B cell (primary cell): ENCODE results near the gene ITGB3. TPM values are rescaled to one million over a fixed set of nuclear protein-coding genes. Genes with fewer than 3 reads are reported as not detected.

Source experiments
- ATAC-seq: fragments of 200-7000 bp; cut with Tn5 transposase; one replicate; pipeline ENCODE4 v1.10.0; 2021; ENCODE audit warnings: low read depth, mild to moderate bottlenecking, moderate number of reproducible peaks, moderate library complexity
- CTCF ChIA-PET: fragments of 350-600 bp; sonication (Branson Sonifier 250); formaldehyde crosslinking; loops from one replicate; lab custom pipeline; 2021; ENCODE audit warnings: antibody characterized with exemption, inconsistent platforms; lab: Charles Lee
- POLR2A ChIA-PET: fragments of 350-600 bp; sonication (Branson Sonifier 250); formaldehyde crosslinking; loops from one replicate; lab custom pipeline; 2021; ENCODE audit warnings: antibody characterized with exemption; lab: Charles Lee
- DNase-seq: peaks from one replicate; pipeline ENCODE4 v3.0.0; 2013
- H2AFZ ChIP-seq: 2 replicates; pipeline ENCODE4 v1.6.1; 2012; ENCODE audit warnings: mild to moderate bottlenecking, low read depth, low read length; ENCODE audit not compliant: insufficient read depth, poor library complexity, severe bottlenecking
- H3K27ac ChIP-seq, 2 donors: 1 replicate in 1 of 2; 2 replicates in 1 of 2; pipeline ENCODE4 v1.5.1; 2012 to 2013; ENCODE audit warnings: low read length in 2 of 2, mild to moderate bottlenecking in 2 of 2, moderate library complexity in 1 of 2
- H3K27me3 ChIP-seq, 4 experiments: fragments of 200-600 bp in 1 of 4; sonication (generic) in 1 of 4; replicated peaks in 1 of 4; 1 replicate in 2 of 4; 2 replicates in 2 of 4; pipeline versions ENCODE4 v1.6.1 to v1.7.0; 2013 to 2016; ENCODE audit warnings: low read length in 3 of 4, mild to moderate bottlenecking in 2 of 4, mixed read lengths in 1 of 4, moderate library complexity in 1 of 4; ENCODE audit not compliant: insufficient read depth in 4 of 4, control insufficient read depth in 3 of 4; ENCODE audit errors: control extremely low read depth in 1 of 4
- H3K36me3 ChIP-seq, 2 experiments: replicated peaks in 1 of 2; 1 replicate in 1 of 2; 2 replicates in 1 of 2; pipeline versions ENCODE4 v1.6.1 to v1.7.1; 2013; ENCODE audit warnings: low read length in 1 of 2; ENCODE audit not compliant: insufficient read depth in 2 of 2, control insufficient read depth in 1 of 2; ENCODE audit errors: control extremely low read depth in 1 of 2, extremely low read depth in 1 of 2
- H3K4me1 ChIP-seq, 2 donors: fragments of 200-600 bp in 1 of 2; sonication (generic) in 1 of 2; 1 replicate in 1 of 2; 2 replicates in 1 of 2; pipeline versions ENCODE4 v1.5.1 to v1.6.1; 2013 to 2017; ENCODE audit warnings: low read length in 2 of 2; ENCODE audit not compliant: control insufficient read depth in 2 of 2, insufficient read depth in 2 of 2
- H3K4me2 ChIP-seq: replicated peaks from 2 replicates; pipeline ENCODE3; 2012; ENCODE audit warnings: mild to moderate bottlenecking, low read depth, low read length; ENCODE audit not compliant: poor library complexity, severe bottlenecking
- H3K4me3 ChIP-seq, 5 experiments: fragments of 200-600 bp in 1 of 5; sonication (generic) in 1 of 5; 1 replicate in 3 of 5; 2 replicates in 2 of 5; pipeline versions ENCODE4 v1.5.1 to v1.7.0; 2011 to 2016; ENCODE audit warnings: low read length in 4 of 5, mild to moderate bottlenecking in 4 of 5, low read depth in 2 of 5, control low read depth in 1 of 5, moderate library complexity in 1 of 5; ENCODE audit not compliant: insufficient read depth in 1 of 5; ENCODE audit errors: control extremely low read depth in 1 of 5, extremely low read depth in 1 of 5
- H3K79me2 ChIP-seq: fragments of 200-600 bp; sonication (generic); one replicate; pipeline ENCODE4 v1.6.0; 2016; ENCODE audit warnings: low read length; ENCODE audit not compliant: control insufficient read depth, insufficient read depth
- H3K9ac ChIP-seq: fragments of 200-600 bp; sonication (generic); 2 replicates; pipeline ENCODE4 v1.6.1; 2017; ENCODE audit warnings: mild to moderate bottlenecking, low read length, moderate library complexity
- H3K9me3 ChIP-seq, 3 donors: one replicate each; pipeline versions ENCODE4 v1.6.1 to v1.7.1; 2013; ENCODE audit warnings: low read length in 2 of 3; ENCODE audit not compliant: control insufficient read depth in 2 of 3, insufficient read depth in 1 of 3; ENCODE audit errors: control extremely low read depth in 1 of 3
- H4K20me1 ChIP-seq: 2 replicates; pipeline ENCODE4 v1.6.0; 2012; ENCODE audit warnings: mild to moderate bottlenecking, low read length; ENCODE audit not compliant: insufficient read depth, control insufficient read depth, poor library complexity, severe bottlenecking
- H3K27ac Mint-ChIP-seq: one replicate; pipeline ENCODE4 v1.8.0; 2021; ENCODE audit warnings: mixed read lengths
- H3K27me3 Mint-ChIP-seq: one replicate; pipeline ENCODE4 v1.8.0; 2021; ENCODE audit warnings: mixed read lengths
- H3K4me1 Mint-ChIP-seq: one replicate; pipeline ENCODE4 v1.8.0; 2021; ENCODE audit warnings: mixed read lengths
- H3K4me3 Mint-ChIP-seq: one replicate; pipeline ENCODE4 v1.8.0; 2021; ENCODE audit warnings: mixed read lengths
- H3K9me3 Mint-ChIP-seq: one replicate; pipeline ENCODE4 v1.8.0; 2022; ENCODE audit warnings: mixed read lengths; ENCODE audit not compliant: insufficient read depth
- EZH2 ChIP-seq: IDR thresholded peaks from 2 replicates; pipeline ENCODE4 v1.6.1; 2012; ENCODE audit warnings: borderline replicate concordance, low read depth, mild to moderate bottlenecking, moderate library complexity, low read length; ENCODE audit not compliant: insufficient read depth, poor library complexity, severe bottlenecking
- WGBS: methylation state at CpG from one replicate; pipeline ENCODE4 v1.1.5; 2013; ENCODE audit warnings: missing lambda C conversion rate; ENCODE audit not compliant: insufficient coverage; 5-methylcytosine and 5-hydroxymethylcytosine counted together
- intact Hi-C: fragments of 100-400 bp; cut with micrococcal nuclease; formaldehyde crosslinking; loops from one replicate; pipeline ENCODE4 v1.10.0; 2022
- polyA plus RNA-seq: library from polyadenylated mRNA; depleted of rRNA; stranded (reverse); fragments of >200 nt; gene quantifications from 2 replicates; pipeline ENCODE4 v1.2.3, GENCODE V29; 2012
- total RNA-seq, 2 donors: library from RNA; stranded (reverse); fragments of 120-200 nt in 1 of 2; gene quantifications; 1 replicate in 1 of 2; 2 replicates in 1 of 2; pipeline versions ENCODE4 v1.2.3 to v1.2.4, GENCODE V29; 2013 to 2022
- TF ChIP-seq, protein P1 (sequence below): fragments of 200-600 bp; IDR thresholded peaks from one replicate; pipeline ENCODE4 v1.8.0; 2022; ENCODE audit warnings: antibody characterized with exemption, mild to moderate bottlenecking

Gene ITGB3
- total and polyA plus RNA-seq, 2 donors (not counting 1 experiment from before 2014, with no cell fraction given): 0.07 to 11.4 TPM

DNA sequence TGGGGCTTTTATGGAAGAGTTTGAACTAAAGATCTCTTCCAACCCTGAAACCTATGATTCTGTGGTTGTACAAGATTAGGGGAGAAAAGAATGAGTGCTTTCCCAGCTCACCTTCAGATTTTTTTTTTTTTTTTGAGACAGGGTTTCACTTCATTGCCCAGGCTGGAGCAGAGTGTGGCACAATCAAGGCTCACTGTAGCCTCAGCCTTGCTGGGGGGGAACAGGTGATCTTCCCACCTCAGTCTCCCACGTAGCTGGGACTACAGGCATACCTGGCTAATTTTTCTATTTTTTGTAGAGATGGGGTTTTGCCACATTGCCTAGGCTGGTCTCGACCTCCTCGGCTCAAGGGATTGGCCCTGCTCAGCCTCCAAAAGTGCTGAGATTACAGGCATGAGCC, 21.8 kb upstream of the ITGB3 start:
- peaks cover 22 to 23% of the 10 kb centered on the region in 2 donors for H3K4me1 ChIP-seq
- no peak for TF ChIP-seq EZH2
- TF ChIP-seq, protein P1, sequence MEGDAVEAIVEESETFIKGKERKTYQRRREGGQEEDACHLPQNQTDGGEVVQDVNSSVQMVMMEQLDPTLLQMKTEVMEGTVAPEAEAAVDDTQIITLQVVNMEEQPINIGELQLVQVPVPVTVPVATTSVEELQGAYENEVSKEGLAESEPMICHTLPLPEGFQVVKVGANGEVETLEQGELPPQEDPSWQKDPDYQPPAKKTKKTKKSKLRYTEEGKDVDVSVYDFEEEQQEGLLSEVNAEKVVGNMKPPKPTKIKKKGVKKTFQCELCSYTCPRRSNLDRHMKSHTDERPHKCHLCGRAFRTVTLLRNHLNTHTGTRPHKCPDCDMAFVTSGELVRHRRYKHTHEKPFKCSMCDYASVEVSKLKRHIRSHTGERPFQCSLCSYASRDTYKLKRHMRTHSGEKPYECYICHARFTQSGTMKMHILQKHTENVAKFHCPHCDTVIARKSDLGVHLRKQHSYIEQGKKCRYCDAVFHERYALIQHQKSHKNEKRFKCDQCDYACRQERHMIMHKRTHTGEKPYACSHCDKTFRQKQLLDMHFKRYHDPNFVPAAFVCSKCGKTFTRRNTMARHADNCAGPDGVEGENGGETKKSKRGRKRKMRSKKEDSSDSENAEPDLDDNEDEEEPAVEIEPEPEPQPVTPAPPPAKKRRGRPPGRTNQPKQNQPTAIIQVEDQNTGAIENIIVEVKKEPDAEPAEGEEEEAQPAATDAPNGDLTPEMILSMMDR: no peak
- H3K9me3 Mint-ChIP-seq: no peaks in the 10 kb centered on the region
- no peak overlapping the region for H3K27ac Mint-ChIP-seq
- H3K27me3 Mint-ChIP-seq: no peaks in the 10 kb centered on the region
- CTCF ChIA-PET: interaction anchor here (1.0 to 7.5 kb wide), 6 partner anchors 9 to 383 kb away, joined by 3 to 226 read pairs (median 16); partner anchors contain the start of gene EFCAB13
- peaks cover 0 to 7% (median 2%) of the 10 kb centered on the region in 3 donors for H3K9me3 ChIP-seq
- intact Hi-C loops: no loop called here
- no peak overlapping the region for H3K4me3 Mint-ChIP-seq
- DNase-seq (no peak), ATAC-seq (no peak)
- no peak overlapping the region for H2AFZ ChIP-seq
- no peak overlapping the region for H3K27ac ChIP-seq
- no peaks in the 10 kb centered on the region for H3K36me3 ChIP-seq
- H3K27me3 ChIP-seq: no peaks in the 10 kb centered on the region
- H3K9ac ChIP-seq: no peak overlapping the region
- H3K4me2 ChIP-seq: no peak overlapping the region
- H3K4me1 Mint-ChIP-seq: peaks cover 28% of the 10 kb centered on the region
- POLR2A ChIA-PET: interaction anchor here (0.8 kb wide), 2 partner anchors 84 to 92 kb away, joined by 3 to 5 read pairs; partner anchors contain the start of gene EFCAB13
- no peak overlapping the region for H3K4me3 ChIP-seq
- no peaks in the 10 kb centered on the region for H4K20me1 ChIP-seq
- WGBS: 100% methylated on average over 2 of the region's 3 CpGs
- H3K79me2 ChIP-seq: no peaks in the 10 kb centered on the region

DNA sequence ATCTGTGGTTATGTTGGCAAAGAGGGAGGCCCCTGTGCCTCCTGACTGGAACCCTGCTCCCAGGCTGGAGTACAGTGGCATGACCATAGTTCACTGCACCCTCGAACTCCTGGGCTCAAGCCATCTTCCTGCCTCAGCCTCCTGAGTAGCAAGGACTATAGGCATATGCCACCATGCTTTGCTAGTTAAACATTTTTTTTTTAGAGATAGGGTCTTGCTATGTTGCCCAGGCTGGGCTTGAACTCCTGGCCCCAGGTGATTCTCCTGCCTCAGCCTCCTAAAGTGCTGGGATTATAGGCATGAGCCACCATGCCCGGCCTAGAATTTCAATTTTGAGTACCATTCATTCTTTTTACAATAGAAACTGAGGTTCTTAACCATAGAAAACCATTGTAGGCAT, 21.2 kb upstream of the ITGB3 start:
- ChIA-PET CTCF (interaction anchor here (0.7 to 7.5 kb wide), 2 partner anchors 82 to 111 kb away, joined by 3 to 226 read pairs; no protein-coding TSS in a partner anchor), POLR2A (no interaction called here)
- H3K9me3 ChIP-seq: peaks cover 0 to 13% (median 8%) of the 10 kb centered on the region in 3 donors
- no peaks in the 10 kb centered on the region for H3K79me2 ChIP-seq
- Mint-ChIP-seq H3K4me1 (peaks cover 28% of the 10 kb centered on the region), H3K27me3 (no peaks in the 10 kb centered on the region), H3K4me3 (no peak overlapping the region), H3K9me3 (no peaks in the 10 kb centered on the region), H3K27ac (peak overlapping the region; percentile 10)
- no peaks in the 10 kb centered on the region for H3K36me3 ChIP-seq
- no peak overlapping the region for H2AFZ ChIP-seq
- intact Hi-C loops: no loop called here
- H3K4me2 ChIP-seq: no peak overlapping the region
- DNase-seq (no peak), ATAC-seq (no peak)
- H4K20me1 ChIP-seq: no peaks in the 10 kb centered on the region
- no peak overlapping the region for H3K27ac ChIP-seq
- WGBS: 100% methylated on average over 1 of the region's 2 CpGs
- TF ChIP-seq, protein P1: no peak
- no peak for TF ChIP-seq EZH2
- H3K27me3 ChIP-seq: no peaks in the 10 kb centered on the region
- no peak overlapping the region for H3K4me3 ChIP-seq
- H3K4me1 ChIP-seq: peaks cover 22 to 23% of the 10 kb centered on the region in 2 donors
- H3K9ac ChIP-seq: no peak overlapping the region
